GM12874 (cell line): ENCODE data around the gene ZFP62.

ENCODE experiments used
- CTCF ChIP-seq: IDR thresholded peaks from 2 replicates; pipeline ENCODE4 v1.5.1; 2011; ENCODE audit warnings: low read depth, mild to moderate bottlenecking, control low read depth, low read length, moderate library complexity; ENCODE audit not compliant: insufficient read depth

ZFP62 gene

GRCh38 chr5:180823940-180824629, 37.0 kb downstream of the ZFP62 start:
- TF ChIP-seq CTCF: no peak

GRCh38 chr5:180823346-180823745, 37.7 kb downstream of the ZFP62 start:
- TF ChIP-seq CTCF: no peak

- no peak for TF ChIP-seq CTCF
Measured at GRCh38 chr5:180821538-180821937, 39.5 kb downstream of the ZFP62 start.

- TF ChIP-seq CTCF: no peak
Measured at GRCh38 chr5:180820788-180821321, 40.2 kb downstream of the ZFP62 start.

GRCh38 chr5:180818677-180819341, 42.3 kb downstream of the ZFP62 start:
- no peak for TF ChIP-seq CTCF

- no peak for TF ChIP-seq CTCF
Measured at GRCh38 chr5:180817893-180818674, 43.0 kb downstream of the ZFP62 start.

GRCh38 chr5:180816608-180817534, 44.2 kb downstream of the ZFP62 start:
- TF ChIP-seq CTCF: no peak
